Stimulated activated CD4-positive, alpha-beta T cell treated with anti-CD3 and anti-CD28 coated beads, Interleukin-15, amount 100 ng/mL, for 1 hour (primary cell): ENCODE results near the gene IYD.

Source experiments
- DNase-seq, 2 donors: peaks; one replicate each; pipeline ENCODE4 v3.0.0-alpha.2; 2020; ENCODE audit warnings: low read depth in 1 of 2, low spot score in 1 of 2

IYD gene

DNA sequence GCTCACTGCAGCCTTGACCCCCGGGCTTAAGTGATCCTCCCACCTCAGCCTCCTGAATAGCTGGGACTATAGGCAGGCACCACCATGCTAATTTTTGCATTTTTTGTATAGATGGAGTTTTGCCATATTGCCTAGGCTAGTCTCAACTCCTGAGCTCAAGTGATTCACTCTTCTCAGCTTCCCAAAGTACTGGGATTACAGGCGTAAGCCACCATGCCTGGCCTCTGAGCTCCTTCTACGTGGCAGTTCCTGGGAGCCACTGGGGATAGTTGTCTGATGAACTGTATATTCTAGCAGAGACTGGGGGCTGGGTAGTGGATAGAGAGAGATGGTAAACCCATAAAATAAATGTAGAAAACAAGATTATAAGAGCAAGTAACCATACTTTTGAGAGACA lies 26.1 kb downstream of the IYD start:
- DNase-seq = no peak

DNA sequence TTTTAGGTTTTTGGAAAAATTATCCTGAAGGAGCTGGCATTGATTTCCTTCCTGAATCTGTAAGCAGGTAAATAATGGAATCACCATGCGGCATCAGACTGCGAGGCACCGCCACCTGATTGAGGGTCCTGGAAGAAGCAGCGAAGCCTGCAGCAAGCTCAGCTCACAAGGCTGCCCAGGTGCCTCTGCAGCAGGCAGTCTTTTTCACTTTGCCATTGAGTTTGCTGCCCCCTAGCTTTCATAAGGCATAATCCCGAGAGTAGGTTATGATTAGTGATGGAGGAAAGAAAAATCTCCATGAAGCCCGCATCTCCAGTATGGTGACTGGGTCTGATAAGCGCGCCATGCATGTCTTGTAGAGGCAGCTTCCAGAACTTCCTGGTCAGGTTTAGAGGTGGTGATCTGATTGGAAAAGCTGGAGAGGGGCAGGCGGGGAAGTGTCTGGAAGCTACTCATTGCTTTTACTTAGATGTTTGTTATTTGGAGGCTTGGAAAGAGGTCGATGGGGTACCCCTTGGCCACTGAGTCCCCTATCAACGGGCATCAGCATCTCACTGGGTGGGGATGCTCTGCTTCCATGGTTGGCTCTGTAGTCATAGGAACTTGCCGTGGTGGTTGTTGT lies 26.7 kb downstream of the IYD start:
- no peak for DNase-seq

DNA sequence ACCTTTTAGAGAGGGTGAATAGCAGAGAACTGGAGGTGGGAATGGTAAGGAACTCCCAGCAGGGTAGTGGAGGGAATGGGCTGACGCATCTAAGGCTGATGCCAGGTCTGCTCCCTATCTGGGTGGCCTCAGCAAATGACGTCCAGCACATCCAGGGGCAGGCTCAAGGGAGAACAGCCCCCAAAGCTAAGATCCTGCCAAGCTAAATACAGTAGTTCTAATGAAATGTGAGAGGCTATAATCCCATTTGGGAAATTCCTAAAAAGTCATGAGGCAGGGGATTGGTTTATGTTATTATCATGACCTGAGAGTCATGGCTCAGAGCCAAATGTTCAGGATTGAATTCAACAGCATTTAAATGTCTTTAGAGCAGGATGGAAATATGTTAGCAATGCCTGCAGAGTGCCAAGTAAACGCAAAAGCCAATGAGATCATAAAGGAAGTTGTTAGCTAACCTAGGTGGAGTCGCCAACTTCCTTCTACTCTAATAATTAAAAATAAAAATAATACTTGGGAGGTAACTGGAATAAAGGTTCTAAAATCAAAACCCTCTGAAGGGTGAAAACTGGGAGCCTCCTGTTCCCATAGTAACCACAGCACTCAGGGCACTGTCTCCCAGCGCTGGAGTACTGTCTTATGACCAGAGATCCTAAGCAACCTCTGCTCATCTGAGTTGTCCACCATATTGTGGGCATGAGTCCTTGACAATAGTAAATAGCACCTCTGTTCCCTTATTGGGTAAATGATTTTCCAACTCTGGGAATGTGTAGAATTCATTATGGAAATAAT lies 34.8 kb downstream of the IYD start:
- DNase-seq = no peak

DNA sequence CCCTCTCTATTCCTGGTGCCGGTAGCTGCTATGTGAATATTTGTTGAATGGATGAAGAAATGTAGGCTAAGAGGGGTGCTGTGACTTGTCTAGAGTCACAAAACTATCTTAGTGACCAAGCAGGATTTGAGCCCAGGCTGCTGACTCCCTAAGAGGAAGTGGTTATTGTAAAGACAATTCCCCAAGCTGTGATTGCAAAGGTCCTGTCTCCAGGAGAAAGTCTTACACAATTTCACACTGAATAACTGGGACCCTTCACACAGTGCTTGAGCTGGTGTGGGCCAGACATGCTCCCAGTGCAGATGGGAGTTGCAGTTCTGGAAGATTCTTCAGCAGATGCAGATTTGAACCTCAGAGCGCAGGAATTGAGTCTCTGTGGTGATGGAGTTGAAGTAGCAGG lies 38.1 kb downstream of the IYD start:
- no peak for DNase-seq

DNA sequence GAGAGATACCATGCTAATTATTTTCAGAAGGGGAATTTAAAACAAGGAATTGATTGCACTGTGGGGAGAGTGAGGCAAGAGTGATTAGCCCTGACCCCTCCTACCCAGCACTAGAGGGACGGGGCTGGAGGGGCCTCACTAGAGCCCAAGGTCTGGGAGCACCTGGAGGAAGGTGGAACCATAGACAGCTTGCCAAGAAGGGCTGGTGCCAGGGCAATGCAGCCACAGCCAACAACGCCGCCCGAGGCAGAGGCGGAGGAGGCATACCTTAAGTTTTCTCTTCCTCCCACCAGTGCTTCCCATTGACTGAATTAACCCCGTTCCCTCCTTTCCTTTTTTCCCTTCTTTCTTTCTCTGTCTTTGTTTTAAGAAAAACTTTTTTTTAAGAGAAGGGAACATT lies 40.0 kb downstream of the IYD start:
- no peak for DNase-seq

DNA sequence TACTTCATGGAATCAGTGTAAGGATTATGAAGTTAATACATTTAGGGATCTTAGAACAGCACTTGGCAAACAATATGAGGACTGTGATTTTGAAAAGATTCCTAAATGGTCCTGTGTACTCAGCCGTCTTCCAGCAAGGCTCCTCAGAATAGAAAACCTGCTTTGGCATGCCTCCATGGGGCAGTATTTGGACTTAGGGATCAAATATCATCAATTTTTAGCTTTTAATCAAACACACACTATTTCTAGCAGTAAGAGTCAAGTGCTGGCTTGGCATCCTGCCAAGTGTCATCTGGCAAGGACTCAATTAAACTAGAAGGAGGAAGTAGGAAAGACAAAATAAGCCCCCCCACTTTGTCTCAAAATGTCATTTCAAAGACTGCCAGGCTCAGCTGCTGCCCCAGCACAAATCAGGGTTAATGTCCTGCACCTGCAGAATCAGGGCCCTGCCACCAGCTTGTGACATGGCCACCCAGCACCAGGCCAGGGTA lies 40.8 kb downstream of the IYD start:
- no peak for DNase-seq

DNA sequence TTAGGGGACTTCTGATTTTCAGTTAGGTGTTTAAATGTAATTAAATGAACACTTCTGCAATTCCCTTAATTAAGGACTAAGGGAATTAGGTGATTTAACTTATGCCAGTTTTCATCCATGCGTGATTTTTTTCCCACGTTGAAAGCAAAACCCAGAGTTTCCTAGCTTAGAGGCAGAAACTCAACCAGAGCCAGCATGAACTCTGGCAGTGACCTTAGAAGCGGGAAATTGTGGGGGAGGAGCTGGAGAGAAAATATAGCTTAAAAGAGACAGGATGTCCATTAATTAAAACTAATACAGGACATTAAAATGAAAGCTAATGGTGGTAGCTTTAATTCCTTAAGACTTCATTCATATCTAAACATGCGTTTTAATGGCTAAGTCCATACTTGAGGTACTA lies 41.6 kb downstream of the IYD start:
- DNase-seq = no peak

DNA sequence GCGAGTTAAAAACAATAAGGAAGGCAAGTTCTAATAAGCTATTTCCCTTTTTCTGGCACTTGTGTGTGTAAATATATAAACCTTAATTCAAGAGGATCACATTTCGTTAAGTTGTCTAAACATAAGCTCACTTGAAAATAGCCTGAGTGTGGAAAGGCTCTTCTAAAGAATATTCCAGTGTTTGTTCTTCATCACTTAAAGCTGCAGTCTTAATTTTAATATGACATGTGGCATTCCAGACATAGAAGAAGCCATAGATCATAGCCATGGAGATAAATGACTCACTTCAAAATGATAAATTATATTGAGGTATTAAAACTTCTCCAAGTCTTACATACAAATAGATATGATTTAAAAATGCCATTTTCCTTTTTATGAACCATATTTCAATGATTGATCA lies 42.1 kb downstream of the IYD start:
- DNase-seq = no peak

DNA sequence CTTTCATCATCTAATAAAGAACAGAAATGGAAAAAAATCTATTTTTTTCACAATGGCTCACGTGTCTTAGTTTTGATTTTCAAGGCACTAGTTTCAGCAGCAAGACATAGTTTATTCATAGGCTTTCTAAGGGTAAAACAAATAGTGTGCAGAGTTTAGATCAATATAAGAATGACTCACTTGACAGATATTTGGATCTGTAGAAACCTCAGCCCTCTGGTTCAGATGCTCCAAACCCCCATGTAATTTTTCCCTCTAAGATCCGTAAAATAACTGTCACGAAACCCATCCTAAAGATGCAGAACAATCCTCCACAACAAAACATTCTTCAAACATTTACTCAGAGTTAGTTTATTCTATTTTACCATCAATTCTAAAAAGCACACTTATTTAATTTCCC lies 43.4 kb downstream of the IYD start:
- no peak for DNase-seq

DNA sequence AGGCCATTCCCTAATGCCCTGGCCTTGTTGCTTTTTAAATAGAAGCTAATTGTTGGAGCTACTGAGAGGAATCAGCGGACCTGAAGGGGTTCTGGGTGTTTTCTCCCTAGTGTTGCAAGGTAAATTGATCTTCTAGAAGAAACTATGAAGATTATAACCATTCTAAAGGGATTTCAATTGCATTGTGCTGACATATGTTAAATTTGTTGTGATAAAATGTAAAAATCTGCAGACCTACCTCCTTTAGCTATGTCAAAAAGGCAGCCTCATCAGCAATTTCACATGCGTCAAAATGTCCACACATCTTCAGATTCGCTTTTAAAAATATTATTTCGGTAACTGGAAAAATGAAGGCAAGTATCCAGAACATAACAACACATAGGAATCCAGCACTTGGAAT lies 44.4 kb downstream of the IYD start:
- no peak for DNase-seq

DNA sequence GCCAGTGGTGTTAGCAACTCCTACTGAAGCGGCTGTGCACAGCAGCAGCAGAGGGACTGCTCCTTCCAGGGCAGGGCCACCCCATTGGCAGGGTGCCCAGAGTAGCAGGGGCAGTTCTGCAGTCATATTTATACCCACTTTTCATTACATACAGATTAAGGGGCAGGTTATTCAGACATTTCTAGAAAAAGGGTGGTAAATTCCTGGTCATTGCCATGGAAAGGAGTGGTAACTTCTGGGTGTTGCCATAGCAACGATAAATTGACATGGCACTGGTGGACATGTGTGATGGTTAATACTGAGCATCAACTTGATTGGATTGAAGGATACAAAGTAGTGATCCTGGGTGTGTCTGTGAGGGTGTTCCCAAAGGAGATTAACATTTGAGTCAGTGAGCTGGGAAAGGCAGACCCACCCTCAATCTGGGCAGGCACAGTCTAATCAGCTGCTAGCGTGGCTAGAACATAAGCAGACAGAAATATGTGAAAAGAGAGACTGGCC lies 45.0 kb downstream of the IYD start:
- DNase-seq = no peak

DNA sequence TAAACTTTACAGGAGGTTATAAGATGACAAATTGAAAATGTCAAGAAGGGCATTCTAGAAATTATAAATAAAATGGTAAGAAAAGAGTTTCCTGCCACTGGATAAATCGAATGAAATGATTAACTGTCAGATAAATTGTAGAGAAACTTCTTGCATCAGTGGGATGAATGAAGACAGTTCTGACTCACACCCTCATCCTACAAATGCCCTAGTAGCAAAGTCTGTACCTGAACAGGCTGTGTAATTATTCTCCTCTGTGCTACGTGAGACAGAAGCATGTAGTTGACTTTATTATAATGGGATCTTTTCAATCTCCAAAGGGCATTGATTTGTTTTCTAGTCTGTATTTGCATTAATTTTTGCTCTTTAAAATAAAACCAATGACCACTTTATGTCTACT lies 47.3 kb downstream of the IYD start:
- no peak for DNase-seq

DNA sequence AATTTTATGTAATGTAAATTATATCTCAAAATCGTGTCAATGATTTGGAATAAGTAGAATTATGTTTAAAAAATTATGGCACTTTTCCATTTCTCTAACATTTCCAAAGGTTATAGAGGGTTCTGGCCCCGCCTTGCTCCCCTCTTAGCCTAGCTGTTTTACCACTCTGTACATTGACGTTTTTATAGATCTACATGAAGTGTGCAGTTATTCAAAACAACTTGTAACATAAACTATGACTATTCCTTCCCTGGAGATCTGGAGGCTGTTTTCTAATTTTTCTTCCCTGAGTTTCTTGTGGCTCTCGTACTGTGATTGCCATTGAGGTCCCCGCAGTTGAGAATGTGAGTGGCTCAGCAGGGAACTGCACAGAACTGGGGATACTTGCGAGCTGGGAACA lies 48.4 kb downstream of the IYD start:
- DNase-seq = no peak

DNA sequence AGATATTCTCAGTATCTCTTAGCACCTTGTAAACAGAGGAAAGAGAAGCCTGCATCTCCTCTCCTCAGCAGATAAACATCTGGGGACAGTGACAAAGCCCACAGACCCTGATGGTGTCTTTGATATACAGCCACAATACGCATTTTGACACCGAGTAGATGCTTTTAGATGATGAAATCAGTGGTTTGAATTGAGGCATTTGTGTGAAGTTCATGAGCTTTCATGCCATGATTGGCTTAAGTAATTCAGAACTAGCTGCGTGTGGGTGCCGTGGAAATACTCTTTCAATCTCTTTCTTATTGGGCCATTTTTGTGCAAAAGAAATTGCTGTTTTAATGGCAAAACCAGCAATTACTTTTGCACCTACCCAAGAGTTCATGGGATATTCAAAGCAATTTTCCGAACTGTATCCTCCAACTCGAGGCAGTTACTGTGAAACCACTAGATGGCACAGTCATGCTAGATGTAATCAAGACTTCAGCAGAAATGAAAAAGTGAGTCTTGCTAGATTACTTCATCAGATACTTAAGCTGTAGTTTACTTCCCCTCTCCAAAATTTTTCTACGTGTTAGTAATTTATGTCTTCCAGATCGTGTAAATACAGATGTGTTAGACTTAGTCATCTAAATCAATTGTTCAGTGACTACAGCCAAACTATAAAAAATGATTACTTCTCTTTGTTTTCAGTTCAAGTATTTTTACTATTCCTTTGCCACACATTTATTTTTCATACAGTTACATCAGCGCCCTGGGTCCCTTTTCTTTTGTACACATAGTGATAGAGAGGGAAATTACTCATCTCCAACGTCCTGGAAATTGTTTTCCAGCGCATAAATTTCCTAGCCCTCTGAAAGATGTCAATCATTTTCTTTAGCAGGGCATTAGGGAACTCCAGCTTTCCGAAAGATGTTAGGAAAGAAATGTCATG lies 49.4 kb downstream of the IYD start:
- no peak for DNase-seq

DNA sequence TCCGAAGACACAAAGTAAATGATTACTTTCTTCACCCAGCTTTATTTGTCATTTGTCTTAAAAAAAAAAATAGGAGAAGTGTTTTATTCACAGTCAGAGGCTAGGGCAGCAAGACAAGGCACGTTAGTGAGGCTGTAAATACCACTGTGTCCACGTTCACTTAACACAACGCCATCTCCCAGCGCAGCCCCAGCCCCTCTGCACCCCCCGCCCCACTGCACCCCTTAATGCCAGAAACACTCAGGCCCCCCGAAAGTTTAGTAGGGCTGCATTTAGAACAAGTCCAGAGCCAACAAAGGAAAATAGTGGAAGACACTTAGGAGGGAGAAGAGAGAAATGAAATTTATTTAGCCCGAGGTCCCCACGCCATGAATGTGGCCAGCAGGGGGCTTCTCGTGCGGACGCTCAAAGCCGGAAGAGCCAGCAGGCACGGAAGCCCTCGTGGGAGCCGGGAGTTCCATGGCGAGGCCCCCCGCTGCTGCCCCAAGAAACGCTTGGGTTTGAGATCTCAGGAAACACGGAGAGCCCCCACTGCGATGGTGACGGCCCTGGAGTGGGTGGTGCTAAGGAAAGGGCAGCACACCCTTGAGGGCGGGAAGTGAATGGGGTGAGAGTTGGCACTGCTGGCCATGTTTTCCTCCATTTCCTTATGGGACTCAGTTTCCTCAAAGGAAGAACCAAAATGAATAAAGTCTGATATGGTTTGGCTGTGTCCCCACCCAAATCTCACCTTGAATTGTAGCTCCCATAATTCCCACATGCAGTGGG lies 50.2 kb downstream of the IYD start:
- peak in 1 of 2 donors; percentile 35 for DNase-seq

DNA sequence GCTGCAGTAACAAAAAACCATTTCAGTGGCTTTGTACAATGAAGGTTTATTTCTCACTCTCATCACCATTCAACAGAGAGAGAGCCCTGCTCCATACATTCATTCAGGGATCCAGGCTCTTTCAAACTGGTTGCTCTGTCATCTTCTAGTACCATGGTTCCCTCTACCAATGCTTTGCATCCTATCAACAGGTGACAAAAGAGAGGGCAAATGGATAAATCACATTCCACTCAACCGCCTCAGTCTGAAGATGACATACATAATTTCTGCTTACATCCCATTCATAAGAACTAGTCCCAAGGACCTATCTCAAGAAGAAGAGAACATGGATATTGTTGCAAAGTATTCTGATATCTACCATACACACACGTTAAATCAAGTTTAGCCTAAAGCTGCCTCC lies 51.6 kb downstream of the IYD start:
- DNase-seq = no peak

DNA sequence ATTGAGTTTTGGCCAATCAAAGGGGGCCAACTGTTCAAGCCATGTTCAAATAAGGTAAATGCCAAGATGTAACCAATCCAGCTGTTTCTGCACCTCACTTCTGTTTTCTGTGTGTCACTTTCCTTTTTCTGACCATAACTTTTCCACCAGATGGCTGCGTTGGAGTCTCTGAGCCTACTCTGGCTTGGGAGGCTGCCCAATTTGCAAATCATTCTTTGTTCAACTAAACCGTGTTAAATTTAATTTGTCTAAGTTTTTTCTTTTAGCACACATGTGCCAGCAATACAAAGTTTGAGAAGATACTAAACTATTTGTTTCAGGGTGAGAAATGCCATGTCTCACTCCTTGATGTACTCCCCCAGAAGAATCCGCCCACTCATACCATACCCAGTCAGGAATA lies 52.1 kb downstream of the IYD start:
- DNase-seq = no peak

DNA sequence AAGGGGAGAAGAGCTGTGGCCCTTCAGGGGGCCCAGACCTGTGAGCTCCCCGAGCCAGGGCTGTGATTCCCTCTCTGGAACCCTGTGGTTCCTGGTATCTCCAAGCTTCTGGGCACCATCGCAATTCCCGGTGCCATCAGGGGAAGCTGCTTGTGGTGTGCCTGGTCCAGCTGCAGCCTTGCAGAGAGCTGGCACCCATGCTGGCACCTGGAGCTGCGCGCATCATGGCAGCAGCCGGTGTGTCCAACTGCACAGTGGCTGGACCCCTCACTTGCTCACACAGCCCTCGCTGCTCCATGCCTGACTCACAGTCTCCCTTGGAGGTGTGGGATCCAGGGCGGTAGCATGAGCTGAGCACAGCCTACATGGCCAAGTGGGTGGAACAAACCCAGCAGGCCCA lies 56.7 kb downstream of the IYD start:
- no peak for DNase-seq

DNA sequence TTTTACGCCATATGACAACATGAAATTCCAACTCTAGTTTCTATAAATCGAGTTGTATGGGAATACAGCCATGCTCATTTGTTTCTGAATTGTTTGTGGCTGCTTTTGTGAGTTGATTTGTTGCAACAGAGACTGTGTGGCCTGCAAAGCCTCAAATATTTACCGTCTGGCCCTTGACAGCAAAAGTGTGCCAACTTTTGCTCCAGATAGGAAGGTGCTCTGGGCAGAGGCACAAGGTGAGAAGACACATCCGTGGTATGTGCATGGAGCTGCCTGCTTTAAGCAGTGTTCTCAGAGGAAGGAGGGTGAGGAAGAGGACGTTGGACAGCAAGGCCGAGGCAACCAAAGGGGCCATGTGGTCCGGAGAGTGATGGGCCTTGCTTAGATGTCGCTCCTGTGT lies 57.4 kb downstream of the IYD start:
- DNase-seq = no peak

DNA sequence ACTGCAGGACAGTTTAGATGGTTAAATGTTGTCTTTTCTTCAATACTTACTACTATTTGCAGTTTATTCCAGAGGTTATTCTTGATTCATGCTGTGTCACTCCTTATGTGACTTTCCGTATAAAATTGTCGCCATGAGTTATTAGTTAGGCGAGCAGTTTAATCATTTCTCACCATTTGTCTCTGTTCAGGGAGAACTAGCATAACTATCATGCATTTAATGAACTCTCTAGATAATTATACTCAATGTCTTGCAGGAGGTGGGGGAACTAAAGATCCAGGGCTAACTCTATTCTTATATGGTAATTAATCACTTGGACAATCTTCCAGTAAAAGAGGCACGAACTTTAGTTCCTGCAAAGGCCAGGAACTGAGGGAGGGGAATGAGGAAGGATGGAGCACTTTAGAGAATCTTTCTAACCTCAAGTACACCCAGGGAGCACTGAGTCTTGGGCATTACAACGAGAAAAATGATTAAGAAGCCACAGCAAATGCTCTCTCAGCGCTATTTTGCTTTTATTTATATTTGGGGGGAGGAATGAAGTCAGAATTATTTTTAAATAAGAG lies 58.3 kb downstream of the IYD start:
- DNase-seq = no peak

DNA sequence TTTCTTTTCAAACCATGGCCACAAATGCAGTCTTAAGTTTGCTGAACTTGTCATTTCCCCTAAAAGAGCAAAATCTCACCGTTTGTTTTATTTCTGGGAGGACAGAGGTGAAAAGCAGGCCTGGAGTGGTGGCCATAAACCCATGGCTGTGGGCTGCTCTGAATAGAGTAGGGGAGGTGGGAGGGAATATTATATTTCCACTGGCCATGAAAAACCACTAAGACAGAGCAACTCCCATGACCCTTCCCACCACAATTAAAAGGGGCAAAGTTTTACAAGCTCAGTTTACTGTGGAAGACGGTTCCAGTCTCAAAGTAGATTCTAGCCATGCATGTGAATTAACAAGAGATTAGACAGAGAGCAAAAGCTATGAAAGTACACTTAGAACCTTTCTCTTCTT lies 59.0 kb downstream of the IYD start:
- no peak for DNase-seq
